ENCODE data around the gene MAN1B1. TPM values are rescaled to one million over a fixed set of nuclear protein-coding genes. Genes with fewer than 3 reads are reported as not detected.

Gene MAN1B1
- 109 and 120 TPM in 2 replicates for total RNA-seq
- long read RNA-seq, transcript MAN1B1-202 (13 exons, 2,769 nt) = major isoform, 437 of 486 reads
- long read RNA-seq, partial matches to known transcripts = 14 of 486 reads
- long read RNA-seq, other reads (novel, unspliced or antisense) = 32 of 486 reads

DNA sequence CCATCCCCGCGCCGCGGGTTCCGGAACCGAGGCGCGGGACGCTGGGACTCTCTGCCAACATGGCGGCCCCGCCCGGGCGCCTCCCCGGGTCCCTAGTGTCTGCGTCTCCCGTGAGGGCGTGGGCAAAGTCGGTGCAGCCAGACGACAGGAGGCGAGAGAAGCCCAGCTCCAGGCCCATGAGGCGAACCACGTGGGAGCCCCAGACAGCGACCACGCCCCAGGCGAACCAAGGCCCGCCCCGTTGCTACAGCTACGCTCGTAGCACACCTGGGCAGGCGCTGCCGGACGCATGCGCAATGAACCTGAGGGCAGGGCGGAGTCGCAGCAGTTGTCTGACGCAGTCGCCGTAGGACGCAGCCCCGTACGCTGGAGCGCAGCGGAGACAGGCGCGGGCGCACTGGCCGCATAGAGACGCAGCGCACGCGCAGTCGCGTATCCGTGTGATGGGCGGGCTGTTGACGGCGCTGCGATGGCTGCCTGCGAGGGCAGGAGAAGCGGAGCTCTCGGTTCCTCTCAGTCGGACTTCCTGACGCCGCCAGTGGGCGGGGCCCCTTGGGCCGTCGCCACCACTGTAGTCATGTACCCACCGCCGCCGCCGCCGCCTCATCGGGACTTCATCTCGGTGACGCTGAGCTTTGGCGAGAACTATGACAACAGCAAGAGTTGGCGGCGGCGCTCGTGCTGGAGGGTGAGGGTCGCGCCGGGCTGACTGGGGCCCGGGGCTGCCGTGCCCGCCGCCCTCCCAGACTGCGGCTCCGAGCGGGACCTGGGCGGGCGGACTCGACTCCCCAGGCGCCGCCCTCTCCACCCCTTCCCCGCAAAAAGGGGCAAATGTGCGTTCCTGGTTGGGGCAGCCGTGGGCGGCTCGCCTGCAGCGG lies at the start of gene MAN1B1:
TSS of gene MAN1B1 (plus strand) at position 455 of the 878 bp plus-strand sequence. CDS start at position 470, 15 bp downstream.
- Mint-ChIP-seq H3K27me3 (ENCODE audit: unreplicated experiment) (no peaks in the 10 kb centered on the region), H3K27ac (ENCODE audit: unreplicated experiment) (peak within 1 kb of the TSS; percentile 94), H3K36me3 (ENCODE audit: unreplicated experiment) (peaks cover 15% of the 10 kb centered on the region), H3K4me3 (ENCODE audit: unreplicated experiment) (peak within 1 kb of the TSS; percentile 82), H3K9me3 (ENCODE audit: unreplicated experiment) (no peaks in the 10 kb centered on the region), H3K4me1 (ENCODE audit: unreplicated experiment) (peaks cover 45% of the 10 kb centered on the region)
- DNase-seq (ENCODE audit: extremely low spot score, unreplicated experiment) = peak; percentile 100
- TF ChIP-seq CTCF (IDR thresholded peaks at IDR 0.05) = no peak

- no peaks in the 10 kb centered on the region for H3K4me1 Mint-ChIP-seq (ENCODE audit: unreplicated experiment)
Measured at GRCh38 chr9:137037035-137037434, 49.8 kb upstream of the MAN1B1 start.

DNA sequence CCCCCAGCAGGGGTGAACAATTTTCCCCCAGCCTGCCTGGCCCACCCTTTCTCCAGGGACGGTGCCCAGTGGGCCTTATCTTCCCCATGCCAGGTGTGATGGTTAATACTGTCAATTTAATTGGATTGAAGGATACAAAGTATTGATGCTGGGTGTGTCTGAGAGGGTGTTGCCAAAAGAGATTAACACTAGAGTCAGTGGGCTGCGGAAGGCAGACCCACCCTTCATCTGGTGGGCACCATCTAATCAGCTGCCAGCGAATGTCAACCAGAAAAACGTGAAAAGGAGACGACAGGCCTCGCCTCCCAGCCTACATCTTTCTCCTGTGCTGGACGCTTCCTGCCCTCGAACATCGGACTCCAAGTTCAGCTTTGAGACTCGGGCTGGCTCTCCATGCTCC lies 49.3 kb upstream of the MAN1B1 start:
- Mint-ChIP-seq H3K4me1 (ENCODE audit: unreplicated experiment) (no peaks in the 10 kb centered on the region), H3K36me3 (ENCODE audit: unreplicated experiment) (peaks cover 3% of the 10 kb centered on the region), H3K4me3 (ENCODE audit: unreplicated experiment) (no peak overlapping the region), H3K9me3 (ENCODE audit: unreplicated experiment) (no peaks in the 10 kb centered on the region), H3K27me3 (ENCODE audit: unreplicated experiment) (no peaks in the 10 kb centered on the region), H3K27ac (ENCODE audit: unreplicated experiment) (no peak overlapping the region)
- no peak for DNase-seq (ENCODE audit: extremely low spot score, unreplicated experiment)
- no peak for TF ChIP-seq CTCF (IDR thresholded peaks at IDR 0.05)

More at GRCh38 chr9:137037035-137037434, 49.8 kb upstream of the MAN1B1 start:
- H3K4me3 Mint-ChIP-seq (ENCODE audit: unreplicated experiment) = no peak overlapping the region
- H3K27me3 Mint-ChIP-seq (ENCODE audit: unreplicated experiment) = no peaks in the 10 kb centered on the region
- TF ChIP-seq CTCF (IDR thresholded peaks at IDR 0.05) = no peak
- no peaks in the 10 kb centered on the region for H3K9me3 Mint-ChIP-seq (ENCODE audit: unreplicated experiment)
- H3K36me3 Mint-ChIP-seq (ENCODE audit: unreplicated experiment) = peaks cover 3% of the 10 kb centered on the region
- H3K27ac Mint-ChIP-seq (ENCODE audit: unreplicated experiment) = no peak overlapping the region
- DNase-seq (ENCODE audit: extremely low spot score, unreplicated experiment) = no peak

DNA sequence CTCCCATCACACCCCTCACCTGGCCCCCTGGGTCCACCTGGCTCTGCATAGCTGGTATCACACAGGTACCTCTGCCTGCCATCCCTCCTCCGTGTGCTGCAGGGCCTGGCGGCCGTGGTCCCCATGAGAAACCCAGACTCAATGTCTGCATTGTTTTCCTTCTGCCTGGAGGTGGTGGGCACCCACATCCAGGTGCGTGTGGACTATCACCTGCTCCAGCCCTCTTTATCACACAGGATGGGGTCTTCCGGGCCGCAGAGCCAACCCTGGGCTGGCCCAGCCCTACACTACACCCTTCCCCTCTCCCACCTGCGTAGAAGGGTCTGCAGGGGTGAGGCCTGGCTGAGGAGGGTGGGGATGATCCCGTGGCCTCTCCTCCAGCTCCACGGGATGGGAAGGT lies 47.9 kb upstream of the MAN1B1 start:
- H3K36me3 Mint-ChIP-seq (ENCODE audit: unreplicated experiment) = peaks cover 3% of the 10 kb centered on the region
- no peak for TF ChIP-seq CTCF (IDR thresholded peaks at IDR 0.05)
- no peak for DNase-seq (ENCODE audit: extremely low spot score, unreplicated experiment)
- H3K4me1 Mint-ChIP-seq (ENCODE audit: unreplicated experiment) = no peaks in the 10 kb centered on the region
- no peaks in the 10 kb centered on the region for H3K27me3 Mint-ChIP-seq (ENCODE audit: unreplicated experiment)
- no peak overlapping the region for H3K4me3 Mint-ChIP-seq (ENCODE audit: unreplicated experiment)
- no peaks in the 10 kb centered on the region for H3K9me3 Mint-ChIP-seq (ENCODE audit: unreplicated experiment)
- H3K27ac Mint-ChIP-seq (ENCODE audit: unreplicated experiment) = no peak overlapping the region
